Measurements from ENCODE around the gene USP44. TPM values are rescaled to one million over a fixed set of nuclear protein-coding genes. Genes with fewer than 3 reads are reported as not detected.

Gene USP44
- total and polyA plus RNA-seq, 3 experiments from 2014 or later = 3.2 to 7.1 (median 5.8) TPM

DNA sequence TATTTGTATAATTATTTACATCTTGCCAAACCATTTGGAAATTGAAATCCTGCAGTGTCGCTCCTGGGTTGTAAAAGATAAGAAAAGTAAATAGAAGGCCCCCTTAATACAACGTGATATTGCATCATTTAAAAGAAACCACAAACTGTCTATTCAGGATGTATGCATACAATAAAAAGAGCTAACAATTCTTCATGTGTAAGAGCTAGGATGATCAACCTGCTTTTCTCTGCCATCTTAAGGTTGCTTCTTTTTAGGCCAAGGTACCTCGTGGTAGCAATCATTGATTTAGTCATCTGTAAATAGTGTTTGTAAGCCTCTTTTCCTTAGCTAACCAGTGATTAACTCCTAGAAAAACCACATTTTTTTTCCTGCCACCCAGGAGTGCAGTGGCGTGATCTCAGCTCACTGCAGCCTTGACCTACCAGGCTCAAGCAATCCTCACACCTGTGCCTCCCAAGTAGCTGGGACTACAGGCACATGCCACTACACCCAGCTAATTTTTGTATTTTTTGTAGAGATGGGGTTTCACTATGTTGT, 3.3 kb upstream of the USP44 start:
- peaks cover 19% of the 10 kb centered on the region for H3K4me1 ChIP-seq (ENCODE audit: insufficient read depth, low read length)
- no peak overlapping the region for H3K27ac ChIP-seq (ENCODE audit: low read depth, low read length)
- no peak overlapping the region for H3K4me3 ChIP-seq (ENCODE audit: low read length)
- ChIA-PET CTCF (no interaction called here), POLR2A (interaction anchor here (0.5 to 0.6 kb wide), 2 partner anchors 17 to 962 kb away, joined by 5 to 8 read pairs; no protein-coding TSS in a partner anchor)
- Mint-ChIP-seq H3K4me1 (peaks cover 9 to 44% (median 10%) of the 10 kb centered on the region in 3 donors), H3K27me3 (peaks cover 4 to 9% of the 10 kb centered on the region in 2 donors), H3K4me3 (no peak overlapping the region), H3K27ac (peak overlapping the region in 3 of 8 donors; percentile 21 to 63 (median 55)), H3K9me3 (peaks cover 0 to under 1% (median 0%) of the 10 kb centered on the region in 5 donors), H3K36me3 (peaks cover 0 to 2% (median 0%) of the 10 kb centered on the region in 3 donors)
- no peaks in the 10 kb centered on the region for H3K36me3 ChIP-seq (ENCODE audit: insufficient read depth, low read length)
- no peaks in the 10 kb centered on the region for H3K27me3 ChIP-seq (ENCODE audit: insufficient read depth, low read length, poor library complexity, severe bottlenecking)
- no peaks in the 10 kb centered on the region for H3K9me3 ChIP-seq (ENCODE audit: low read length)
- DNase-seq = no peak

GRCh38 chr12:95553197-95553943, 2.1 kb upstream of the USP44 start:
- Histone ChIP-seq H3K27me3 (ENCODE audit: insufficient read depth, low read length, poor library complexity, severe bottlenecking) (no peaks in the 10 kb centered on the region), H3K4me1 (ENCODE audit: insufficient read depth, low read length) (peaks cover 19% of the 10 kb centered on the region), H3K27ac (ENCODE audit: low read depth, low read length) (no peak overlapping the region), H3K9me3 (ENCODE audit: low read length) (no peaks in the 10 kb centered on the region), H3K36me3 (ENCODE audit: insufficient read depth, low read length) (no peaks in the 10 kb centered on the region), H3K4me3 (ENCODE audit: low read length) (no peak overlapping the region)
- Mint-ChIP-seq H3K4me1 (peaks cover 15 to 52% (median 15%) of the 10 kb centered on the region in 3 donors), H3K27ac (peak overlapping the region in 6 of 8 donors; percentile 20 to 76 (median 61)), H3K4me3 (peak overlapping the region; percentile 20 to 84 (median 50)), H3K9me3 (peaks cover 0 to 4% (median 0%) of the 10 kb centered on the region in 5 donors), H3K36me3 (peaks cover 0 to 4% (median 0%) of the 10 kb centered on the region in 3 donors), H3K27me3 (peaks cover 11 to 13% of the 10 kb centered on the region in 2 donors)
- ChIA-PET POLR2A (no interaction called here), CTCF (interaction anchor here (0.7 kb wide), 1 partner anchor 19 kb away, joined by 3 read pairs; no protein-coding TSS in a partner anchor)
- no peak for DNase-seq

DNA sequence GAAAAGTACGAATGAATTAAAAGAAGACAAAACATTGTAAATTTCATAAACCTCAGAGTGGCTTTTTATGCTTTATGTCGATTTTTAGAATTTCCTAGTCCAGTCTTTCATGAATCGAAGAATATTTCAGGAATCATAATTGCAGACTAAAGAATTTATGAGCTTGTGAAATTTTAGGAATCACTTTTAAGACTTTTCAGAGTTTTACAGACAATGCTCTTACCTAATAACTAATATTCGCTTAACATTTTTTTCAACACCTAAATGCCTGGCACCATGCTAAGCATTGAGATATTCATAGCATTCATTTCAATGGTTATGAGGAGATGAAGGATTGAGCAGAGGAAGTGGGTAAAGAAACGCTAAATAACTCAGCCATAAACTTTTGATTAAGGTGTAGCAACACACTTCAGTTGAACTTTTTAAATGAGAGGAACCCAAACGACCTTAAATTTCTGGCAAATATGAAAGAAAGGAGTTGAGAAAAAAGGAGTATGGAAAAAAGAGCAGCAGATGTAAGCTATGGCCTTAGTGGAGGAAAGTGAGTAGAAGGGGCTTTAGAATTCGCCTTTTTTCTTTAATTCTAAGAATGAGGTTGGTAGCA, 739 bp upstream of the USP44 start:
- POLR2A ChIA-PET = no interaction called here
- CTCF ChIA-PET = interaction anchor here (1.2 kb wide), 1 partner anchor 18 kb away, joined by 6 read pairs; no protein-coding TSS in a partner anchor
- DNase-seq = peak in 1 of 5 donors; percentile 57
- Mint-ChIP-seq H3K4me3 (peak overlapping the region; percentile 26 to 84 (median 59)), H3K36me3 (peaks cover 0 to 6% (median 0%) of the 10 kb centered on the region in 3 donors), H3K4me1 (peaks cover 24 to 61% (median 25%) of the 10 kb centered on the region in 3 donors), H3K27ac (peak overlapping the region in 6 of 8 donors; percentile 31 to 86 (median 66)), H3K9me3 (peaks cover 0 to 4% (median 2%) of the 10 kb centered on the region in 5 donors), H3K27me3 (peaks cover 11 to 20% of the 10 kb centered on the region in 2 donors)
- Histone ChIP-seq H3K27ac (ENCODE audit: low read depth, low read length) (no peak overlapping the region), H3K4me1 (ENCODE audit: insufficient read depth, low read length) (peaks cover 19% of the 10 kb centered on the region), H3K9me3 (ENCODE audit: low read length) (no peaks in the 10 kb centered on the region), H3K27me3 (ENCODE audit: insufficient read depth, low read length, poor library complexity, severe bottlenecking) (no peaks in the 10 kb centered on the region), H3K36me3 (ENCODE audit: insufficient read depth, low read length) (no peaks in the 10 kb centered on the region), H3K4me3 (ENCODE audit: low read length) (peak overlapping the region; percentile 38)

- DNase-seq = no peak
- peak overlapping the region; percentile 89 to 93 (median 90) for H3K4me3 Mint-ChIP-seq
- Histone ChIP-seq H3K4me3 (ENCODE audit: low read length) (peak overlapping the region; percentile 56), H3K27me3 (ENCODE audit: insufficient read depth, low read length, poor library complexity, severe bottlenecking) (no peaks in the 10 kb centered on the region), H3K36me3 (ENCODE audit: insufficient read depth, low read length) (no peaks in the 10 kb centered on the region), H3K27ac (ENCODE audit: low read depth, low read length) (no peak overlapping the region), H3K9me3 (ENCODE audit: low read length) (no peaks in the 10 kb centered on the region), H3K4me1 (ENCODE audit: insufficient read depth, low read length) (peaks cover 13% of the 10 kb centered on the region)
- ChIA-PET CTCF (no interaction called here), POLR2A (no interaction called here)
- peaks cover 0 to 6% (median 0%) of the 10 kb centered on the region in 3 donors for H3K36me3 Mint-ChIP-seq
- peaks cover 24 to 69% (median 27%) of the 10 kb centered on the region in 3 donors for H3K4me1 Mint-ChIP-seq
- peak overlapping the region in 7 of 8 donors; percentile 31 to 92 (median 86) for H3K27ac Mint-ChIP-seq
- H3K27me3 Mint-ChIP-seq = peaks cover 11 to 20% of the 10 kb centered on the region in 2 donors
- H3K9me3 Mint-ChIP-seq = peaks cover 0 to 4% (median 2%) of the 10 kb centered on the region in 5 donors
Measured at GRCh38 chr12:95549392-95550084, 1.7 kb downstream of the USP44 start.

- ChIA-PET POLR2A (no interaction called here), CTCF (interaction anchor here (0.7 to 3.1 kb wide), 2 partner anchors 9 to 14 kb away, joined by 3 to 10 read pairs; no protein-coding TSS in a partner anchor)
- peak; percentile 49 to 82 (median 67) for DNase-seq
- Histone ChIP-seq H3K9me3 (ENCODE audit: low read length) (no peaks in the 10 kb centered on the region), H3K36me3 (ENCODE audit: insufficient read depth, low read length) (no peaks in the 10 kb centered on the region), H3K4me1 (ENCODE audit: insufficient read depth, low read length) (peaks cover 12% of the 10 kb centered on the region), H3K27me3 (ENCODE audit: insufficient read depth, low read length, poor library complexity, severe bottlenecking) (no peaks in the 10 kb centered on the region), H3K27ac (ENCODE audit: low read depth, low read length) (peak overlapping the region; percentile 52), H3K4me3 (ENCODE audit: low read length) (peak overlapping the region; percentile 62)
- Mint-ChIP-seq H3K27ac (peak overlapping the region; percentile 31 to 95 (median 84)), H3K9me3 (peaks cover 0 to 4% (median 2%) of the 10 kb centered on the region in 5 donors), H3K4me1 (peaks cover 24 to 61% (median 27%) of the 10 kb centered on the region in 3 donors), H3K4me3 (peak overlapping the region; percentile 89 to 93 (median 90)), H3K27me3 (peaks cover 11 to 20% of the 10 kb centered on the region in 2 donors), H3K36me3 (peaks cover 0 to 6% (median 0%) of the 10 kb centered on the region in 3 donors)
Measured at GRCh38 chr12:95548539-95549391, 2.5 kb downstream of the USP44 start.

DNA sequence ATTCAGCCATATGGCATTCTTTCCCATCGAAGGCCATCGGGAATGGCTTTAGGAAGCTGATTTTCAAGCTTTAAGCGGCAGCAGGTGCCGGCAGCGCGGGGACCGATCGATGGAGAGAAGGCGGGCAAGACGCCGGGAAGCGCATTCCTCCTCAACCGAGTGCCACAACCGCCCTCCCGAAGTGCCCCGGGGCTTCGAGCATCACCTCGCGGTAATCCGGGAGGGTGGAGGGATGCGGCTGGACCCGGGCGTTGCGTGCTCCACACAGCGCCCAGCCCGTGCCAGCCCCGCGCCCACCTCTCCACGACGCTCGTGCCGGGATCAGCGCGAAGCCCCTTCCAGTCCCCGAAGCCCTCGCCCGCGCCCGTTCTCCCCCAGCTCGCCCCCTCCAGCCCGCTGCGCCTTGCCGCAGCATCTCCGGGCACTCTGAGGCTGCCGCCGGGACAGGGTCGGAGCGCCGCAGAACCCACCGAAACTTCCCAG, 3.2 kb downstream of the USP44 start:
- Histone ChIP-seq H3K36me3 (ENCODE audit: insufficient read depth, low read length) (no peaks in the 10 kb centered on the region), H3K9me3 (ENCODE audit: low read length) (no peaks in the 10 kb centered on the region), H3K4me3 (ENCODE audit: low read length) (peak overlapping the region; percentile 62), H3K27ac (ENCODE audit: low read depth, low read length) (no peak overlapping the region), H3K4me1 (ENCODE audit: insufficient read depth, low read length) (peaks cover 8% of the 10 kb centered on the region), H3K27me3 (ENCODE audit: insufficient read depth, low read length, poor library complexity, severe bottlenecking) (no peaks in the 10 kb centered on the region)
- peak overlapping the region; percentile 89 to 93 (median 90) for H3K4me3 Mint-ChIP-seq
- H3K9me3 Mint-ChIP-seq = peaks cover 0 to 4% (median 2%) of the 10 kb centered on the region in 5 donors
- POLR2A ChIA-PET = no interaction called here
- H3K4me1 Mint-ChIP-seq = peaks cover 24 to 55% (median 27%) of the 10 kb centered on the region in 3 donors
- peaks cover 0 to 6% (median 0%) of the 10 kb centered on the region in 3 donors for H3K36me3 Mint-ChIP-seq
- H3K27ac Mint-ChIP-seq = peak overlapping the region; percentile 70 to 95 (median 89)
- CTCF ChIA-PET = interaction anchor here (0.7 to 3.1 kb wide), 2 partner anchors 8 to 14 kb away, joined by 3 to 10 read pairs; no protein-coding TSS in a partner anchor
- peaks cover 11 to 20% of the 10 kb centered on the region in 2 donors for H3K27me3 Mint-ChIP-seq
- peak in 2 of 5 donors; percentile 48 to 49 for DNase-seq
